ENCODE data around the gene TMEM123.

The TMEM123 gene

DNA sequence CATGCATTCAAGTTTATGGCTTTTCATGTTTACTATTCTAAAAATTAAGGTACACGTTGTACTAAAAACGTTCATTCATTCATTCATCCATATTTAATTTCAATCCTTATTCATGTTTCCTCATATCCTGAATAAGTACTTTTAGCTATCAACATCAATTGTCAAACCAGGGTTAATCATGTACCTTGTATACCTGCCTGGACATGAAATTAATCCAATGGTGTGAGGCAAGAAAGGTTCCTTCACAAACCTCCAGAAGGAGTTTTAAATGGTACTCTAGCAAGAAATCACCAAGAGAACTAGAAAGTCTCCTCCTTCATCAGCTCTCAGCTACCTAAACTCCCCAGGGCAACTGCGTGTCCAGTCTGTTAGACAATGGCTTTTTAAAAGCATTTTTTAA is 33.4 kb downstream of the TMEM123 start:
- peaks cover 100% of the 10 kb centered on the region for H3K79me2 ChIP-seq (ENCODE audit: insufficient read depth, low read length)
- H3K4me1 ChIP-seq (ENCODE audit: insufficient read depth, low read length, severe bottlenecking): peaks cover 50% of the 10 kb centered on the region
- H2AFZ ChIP-seq (ENCODE audit: low read length): no peak overlapping the region
- no peaks in the 10 kb centered on the region for H3K27me3 ChIP-seq (ENCODE audit: insufficient read depth, low read length)
- no peak overlapping the region for H3K4me3 ChIP-seq (ENCODE audit: low read depth, low read length, poor library complexity, severe bottlenecking)
- H3K4me2 ChIP-seq (ENCODE audit: low read length): no peak overlapping the region
- peaks cover 71% of the 10 kb centered on the region for H3K36me3 ChIP-seq (ENCODE audit: insufficient read depth, low read length)
- H3K27ac ChIP-seq (ENCODE audit: low read depth, low read length, poor library complexity, severe bottlenecking): no peak overlapping the region
- H3K9me3 ChIP-seq (ENCODE audit: low read length): peaks cover 12% of the 10 kb centered on the region; the same call in 1 of the 2 replicates
- H3F3A ChIP-seq (ENCODE audit: insufficient read depth, low read length): no peaks in the 10 kb centered on the region
- H3K9me2 ChIP-seq (ENCODE audit: low read depth, low read length): no peaks in the 10 kb centered on the region
- no peaks in the 10 kb centered on the region for H4K20me1 ChIP-seq (ENCODE audit: insufficient read depth, low read length)
- H3K9ac ChIP-seq (ENCODE audit: low read length): no peak overlapping the region
- TF ChIP-seq CTCF (IDR thresholded peaks at IDR 0.05; ENCODE audit: low read length): no peak
- no peak for TF ChIP-seq EZH2 (IDR thresholded peaks at IDR 0.05; ENCODE audit: borderline replicate concordance, low read length)

- Histone ChIP-seq H4K20me1 (ENCODE audit: insufficient read depth, low read length) (no peaks in the 10 kb centered on the region), H3K9me2 (ENCODE audit: low read depth, low read length) (no peaks in the 10 kb centered on the region), H3K4me3 (ENCODE audit: low read depth, low read length, poor library complexity, severe bottlenecking) (no peak overlapping the region), H3K36me3 (ENCODE audit: insufficient read depth, low read length) (peaks cover 63% of the 10 kb centered on the region), H2AFZ (ENCODE audit: low read length) (no peak overlapping the region), H3K27ac (ENCODE audit: low read depth, low read length, poor library complexity, severe bottlenecking) (no peak overlapping the region), H3K4me2 (ENCODE audit: low read length) (no peak overlapping the region), H3K4me1 (ENCODE audit: insufficient read depth, low read length, severe bottlenecking) (peaks cover 40% of the 10 kb centered on the region), H3F3A (ENCODE audit: insufficient read depth, low read length) (no peaks in the 10 kb centered on the region), H3K9ac (ENCODE audit: low read length) (no peak overlapping the region), H3K27me3 (ENCODE audit: insufficient read depth, low read length) (no peaks in the 10 kb centered on the region), H3K79me2 (ENCODE audit: insufficient read depth, low read length) (peaks cover 100% of the 10 kb centered on the region), H3K9me3 (ENCODE audit: low read length) (peaks cover 12% of the 10 kb centered on the region; the same call in 1 of the 2 replicates)
- TF ChIP-seq EZH2 (IDR thresholded peaks at IDR 0.05; ENCODE audit: borderline replicate concordance, low read length) (no peak), CTCF (IDR thresholded peaks at IDR 0.05; ENCODE audit: low read length) (no peak)
Measured at GRCh38 chr11:102416976-102417375, 35.6 kb downstream of the TMEM123 start.

- Histone ChIP-seq H3K9me2 (ENCODE audit: low read depth, low read length) (no peaks in the 10 kb centered on the region), H3K4me2 (ENCODE audit: low read length) (peak overlapping the region; percentile 2; the same call in 1 of the 2 replicates), H4K20me1 (ENCODE audit: insufficient read depth, low read length) (no peaks in the 10 kb centered on the region; the same call in 1 of the 2 replicates), H3K9ac (ENCODE audit: low read length) (no peak overlapping the region), H3K27ac (ENCODE audit: low read depth, low read length, poor library complexity, severe bottlenecking) (no peak overlapping the region), H2AFZ (ENCODE audit: low read length) (no peak overlapping the region), H3K4me3 (ENCODE audit: low read depth, low read length, poor library complexity, severe bottlenecking) (no peak overlapping the region), H3K36me3 (ENCODE audit: insufficient read depth, low read length) (peaks cover 56% of the 10 kb centered on the region), H3K79me2 (ENCODE audit: insufficient read depth, low read length) (peaks cover 100% of the 10 kb centered on the region), H3K9me3 (ENCODE audit: low read length) (peaks cover 12% of the 10 kb centered on the region; the same call in 1 of the 2 replicates), H3K27me3 (ENCODE audit: insufficient read depth, low read length) (no peaks in the 10 kb centered on the region), H3K4me1 (ENCODE audit: insufficient read depth, low read length, severe bottlenecking) (peaks cover 27% of the 10 kb centered on the region), H3F3A (ENCODE audit: insufficient read depth, low read length) (no peaks in the 10 kb centered on the region)
- no peak for TF ChIP-seq EZH2 (IDR thresholded peaks at IDR 0.05; ENCODE audit: borderline replicate concordance, low read length)
- TF ChIP-seq CTCF (IDR thresholded peaks at IDR 0.05; ENCODE audit: low read length): no peak
Measured at GRCh38 chr11:102415304-102415916, 37.2 kb downstream of the TMEM123 start.

All from OCI-LY1 (cell line).